Transverse colon (tissue), 4 donors: Measurements from ENCODE around the gene ZBTB8OS. TPM values are rescaled to one million over a fixed set of nuclear protein-coding genes. Genes with fewer than 3 reads are reported as not detected.
A peak's percentile ranks its signal among the peaks of the same experiment; 100 is the strongest.

Source experiments
- DNase-seq: peaks from one replicate; pipeline ENCODE4 v3.0.0-alpha.2; 2019
- H3K27ac ChIP-seq, 4 donors: fragments of 200-600 bp; sonication (generic); 2 replicates each; pipeline ENCODE4 v1.5.1; 2016 to 2018; ENCODE audit warnings: inconsistent platforms in 4 of 4
- H3K27me3 ChIP-seq: fragments of 200-600 bp; sonication (generic); 2 replicates; pipeline ENCODE4 v1.5.1; 2017; ENCODE audit warnings: inconsistent platforms
- H3K36me3 ChIP-seq, 4 donors: fragments of 200-600 bp; sonication (generic); 2 replicates each; pipeline ENCODE4 v1.5.1; 2017 to 2019; ENCODE audit warnings: inconsistent platforms in 4 of 4
- H3K4me1 ChIP-seq, 4 donors: fragments of 200-600 bp; sonication (generic); 2 replicates each; pipeline ENCODE4 v1.5.1; 2017 to 2020; ENCODE audit warnings: inconsistent platforms in 4 of 4
- H3K4me3 ChIP-seq, 4 donors: fragments of 200-600 bp; sonication (generic); 1 replicate in 1 of 4; 2 replicates in 3 of 4; pipeline versions ENCODE4 v1.5.1 to v1.6.1; 2017 to 2019; ENCODE audit warnings: inconsistent platforms in 4 of 4
- H3K9me3 ChIP-seq, 2 donors: fragments of 200-600 bp; sonication (generic); 2 replicates each; pipeline ENCODE4 v1.5.1; 2017 to 2019; ENCODE audit warnings: inconsistent platforms in 2 of 2
- EP300 ChIP-seq: sonication (generic); formaldehyde crosslinking; IDR thresholded peaks from one replicate; pipeline ENCODE4 v1.6.1; 2017; ENCODE audit warnings: antibody characterized with exemption, low read depth
- POLR2A ChIP-seq: fragments of 450-650 bp; IDR thresholded peaks from one replicate; pipeline ENCODE4 v1.6.1; 2016; ENCODE audit warnings: antibody characterized with exemption, mild to moderate bottlenecking, moderate library complexity
- POLR2AphosphoS5 ChIP-seq, 3 donors: sonication (generic); formaldehyde crosslinking; IDR thresholded peaks; one replicate each; pipeline ENCODE4 v1.6.1; 2016; ENCODE audit warnings: antibody characterized with exemption in 3 of 3
- WGBS, 2 donors: methylation state at CpG; one replicate each; pipeline ENCODE4 v1.1.5; 2018; ENCODE audit warnings: low coverage in 1 of 2; 5-methylcytosine and 5-hydroxymethylcytosine counted together
- in situ Hi-C, 4 donors: fragments of 200-750 bp; cut with MboI; loops; one replicate each; pipeline versions ENCODE4 v1.15.0 to v1.15.1; 2017; ENCODE audit warnings: low sequenced_read_pairs in 3 of 4, low pct_ligation_motif_present in 1 of 4, low pct_unique_long_range_greater_than_20kb in 1 of 4
- intact Hi-C: fragments of 100-400 bp; cut with DNase I; formaldehyde crosslinking; loops from one replicate; pipeline ENCODE4 v1.15.1; 2023; ENCODE audit warnings: low total_unique reads
- total RNA-seq, 4 donors: library from RNA; depleted of rRNA; stranded (reverse); fragments of >200 nt; gene quantifications; one replicate each; pipeline ENCODE4 v1.1.0, GENCODE V29; 2016
- TF ChIP-seq, protein P1 (sequence below), 5 experiments: fragments of 200-600 bp in 3 of 5; fragments of 450-650 bp in 2 of 5; sonication (generic) in 3 of 5; IDR thresholded peaks; 1 replicate in 2 of 5; 2 replicates in 3 of 5; pipeline ENCODE4 v1.5.1; 2016 to 2017; ENCODE audit warnings: antibody characterized with exemption in 5 of 5, inconsistent platforms in 3 of 5, mild to moderate bottlenecking in 2 of 5, moderate library complexity in 1 of 5

ZBTB8OS gene
- total RNA-seq, 4 donors from 2014 or later: 3.4 to 72.9 (median 34.5) TPM

- Histone ChIP-seq H3K9me3 (no peaks in the 10 kb centered on the region), H3K4me1 (peaks cover 0 to 22% (median 12%) of the 10 kb centered on the region in 4 donors), H3K36me3 (no peaks in the 10 kb centered on the region), H3K27me3 (no peaks in the 10 kb centered on the region), H3K27ac (peak overlapping the region; percentile 25 to 74 (median 64)), H3K4me3 (no peak overlapping the region)
- DNase-seq: no peak
- TF ChIP-seq, protein P1, sequence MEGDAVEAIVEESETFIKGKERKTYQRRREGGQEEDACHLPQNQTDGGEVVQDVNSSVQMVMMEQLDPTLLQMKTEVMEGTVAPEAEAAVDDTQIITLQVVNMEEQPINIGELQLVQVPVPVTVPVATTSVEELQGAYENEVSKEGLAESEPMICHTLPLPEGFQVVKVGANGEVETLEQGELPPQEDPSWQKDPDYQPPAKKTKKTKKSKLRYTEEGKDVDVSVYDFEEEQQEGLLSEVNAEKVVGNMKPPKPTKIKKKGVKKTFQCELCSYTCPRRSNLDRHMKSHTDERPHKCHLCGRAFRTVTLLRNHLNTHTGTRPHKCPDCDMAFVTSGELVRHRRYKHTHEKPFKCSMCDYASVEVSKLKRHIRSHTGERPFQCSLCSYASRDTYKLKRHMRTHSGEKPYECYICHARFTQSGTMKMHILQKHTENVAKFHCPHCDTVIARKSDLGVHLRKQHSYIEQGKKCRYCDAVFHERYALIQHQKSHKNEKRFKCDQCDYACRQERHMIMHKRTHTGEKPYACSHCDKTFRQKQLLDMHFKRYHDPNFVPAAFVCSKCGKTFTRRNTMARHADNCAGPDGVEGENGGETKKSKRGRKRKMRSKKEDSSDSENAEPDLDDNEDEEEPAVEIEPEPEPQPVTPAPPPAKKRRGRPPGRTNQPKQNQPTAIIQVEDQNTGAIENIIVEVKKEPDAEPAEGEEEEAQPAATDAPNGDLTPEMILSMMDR (IDR thresholded peaks at IDR 0.05): no peak
- TF ChIP-seq EP300: no peak
- no peak for TF ChIP-seq POLR2A
- TF ChIP-seq POLR2AphosphoS5 (IDR thresholded peaks at IDR 0.05): no peak
- intact Hi-C loops (no loop called here), in situ Hi-C loops (no loop called here)
- 75 to 80% methylated on average over 6 of the region's 6 CpGs for WGBS, 2 donors
Observed at GRCh38 chr1:32693455-32694174, 43.3 kb upstream of the ZBTB8OS start.

- TF ChIP-seq, protein P1 (IDR thresholded peaks at IDR 0.05): no peak
- TF ChIP-seq POLR2AphosphoS5 (IDR thresholded peaks at IDR 0.05) (no peak), EP300 (no peak), POLR2A (no peak)
- Histone ChIP-seq H3K4me1 (peaks cover 9 to 34% (median 26%) of the 10 kb centered on the region in 4 donors), H3K27me3 (no peaks in the 10 kb centered on the region), H3K36me3 (peaks cover 0 to 6% (median 2%) of the 10 kb centered on the region in 4 donors), H3K4me3 (no peak overlapping the region), H3K9me3 (no peaks in the 10 kb centered on the region), H3K27ac (no peak overlapping the region)
- no peak for DNase-seq
- 94 to 97% methylated on average over 2 of the region's 2 CpGs for WGBS, 2 donors
- in situ Hi-C loops (no loop called here), intact Hi-C loops (no loop called here)
Observed at GRCh38 chr1:32686387-32686786, 36.0 kb upstream of the ZBTB8OS start.

GRCh38 chr1:32685498-32685897 is 35.1 kb upstream of the ZBTB8OS start:
- Histone ChIP-seq H3K27ac (peak overlapping the region in 2 of 4 donors; percentile 62 to 65), H3K4me1 (peaks cover 11 to 43% (median 32%) of the 10 kb centered on the region in 4 donors), H3K9me3 (no peaks in the 10 kb centered on the region), H3K4me3 (no peak overlapping the region), H3K27me3 (no peaks in the 10 kb centered on the region), H3K36me3 (peaks cover 0 to 6% (median 5%) of the 10 kb centered on the region in 4 donors)
- DNase-seq: no peak
- in situ Hi-C loops: no loop called here
- WGBS, 2 donors: 61% methylated on average over 2 of the region's 2 CpGs; no CpG with 5 or more reads in 1 of the 2 donors
- intact Hi-C loops: no loop called here
- TF ChIP-seq, protein P1 (IDR thresholded peaks at IDR 0.05): no peak
- no peak for TF ChIP-seq EP300
- no peak for TF ChIP-seq POLR2A
- no peak for TF ChIP-seq POLR2AphosphoS5 (IDR thresholded peaks at IDR 0.05)

DNA sequence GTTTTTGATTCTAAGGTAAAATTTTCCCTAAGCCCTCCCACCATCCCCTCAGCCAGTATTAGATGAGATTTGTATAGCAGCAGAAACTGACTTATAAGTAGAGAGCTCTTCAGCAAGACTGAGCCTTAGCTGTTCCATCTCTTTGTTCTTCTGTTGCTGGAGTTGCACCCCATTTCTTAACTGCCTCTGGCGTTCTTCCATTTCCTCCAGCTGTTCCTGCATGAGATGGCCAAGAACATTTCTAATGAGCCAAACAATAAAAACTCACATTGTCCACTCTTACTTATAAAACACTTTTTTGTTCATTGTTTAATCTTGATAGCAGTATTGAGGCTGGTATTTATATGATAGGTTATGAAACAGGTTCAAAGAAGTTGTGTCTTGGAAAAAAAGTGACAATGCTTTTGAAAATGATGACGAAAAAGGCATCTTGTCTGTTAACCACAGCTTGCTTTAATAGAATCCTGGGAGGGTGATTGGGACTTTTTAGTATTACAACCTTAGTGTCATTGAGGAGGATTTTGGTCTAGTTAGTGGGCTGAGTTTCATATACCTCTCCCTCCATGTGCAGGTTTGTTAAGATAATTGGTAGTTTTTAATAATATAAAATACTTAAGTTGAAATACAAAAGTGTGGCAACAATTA is 33.9 kb upstream of the ZBTB8OS start:
- peak; percentile 60 for DNase-seq
- WGBS, 2 donors: 10 to 17% methylated on average over 2 of the region's 2 CpGs
- Histone ChIP-seq H3K4me3 (no peak overlapping the region), H3K9me3 (no peaks in the 10 kb centered on the region), H3K4me1 (peaks cover 11 to 45% (median 33%) of the 10 kb centered on the region in 4 donors), H3K36me3 (peaks cover 0 to 8% (median 5%) of the 10 kb centered on the region in 4 donors), H3K27ac (peak overlapping the region; percentile 61 to 66 (median 64)), H3K27me3 (no peaks in the 10 kb centered on the region)
- in situ Hi-C loops (no loop called here), intact Hi-C loops (no loop called here)
- peak; percentile 10 to 70 (median 18) for TF ChIP-seq POLR2AphosphoS5 (IDR thresholded peaks at IDR 0.05)
- TF ChIP-seq, protein P1 (IDR thresholded peaks at IDR 0.05): no peak
- TF ChIP-seq EP300: no peak
- no peak for TF ChIP-seq POLR2A
